HL-60/S4 (cell line): Measurements from ENCODE around the gene RNU6-9.
"Not testable (repeated sequence)": the region's sequence is repeated elsewhere in the genome, so short reads cannot be mapped to it uniquely, and the experiment has no call there.

Experiments used
- in situ Hi-C: fragments of 300-500 bp; cut with MboI; formaldehyde crosslinking; loops from 2 replicates; pipeline ENCODE4 v1.14.3; 2022; ENCODE audit warnings: low sequenced_read_pairs

RNU6-9 gene

GRCh38 chr19:892894-893689, at the start of gene RNU6-9, which contains the start of gene MED16:
Gene RNU6-9 (plus strand): TSS chr19:893484.
Gene MED16 (minus strand): TSS chr19:893187. CDS start chr19:891131, 2,056 bp downstream.
- in situ Hi-C loops = no loop called here

- in situ Hi-C loops = no loop called here
These were observed 49.3 kb upstream of the RNU6-9 start for GRCh38 chr19:843836-844545.

GRCh38 chr19:844546-844971, 48.7 kb upstream of the RNU6-9 start:
- in situ Hi-C loops = no loop called here

- in situ Hi-C loops = no loop called here
These were observed 47.4 kb upstream of the RNU6-9 start for GRCh38 chr19:845707-846521.

GRCh38 chr19:848386-848921, 44.8 kb upstream of the RNU6-9 start:
- in situ Hi-C loops = no loop called here

- in situ Hi-C loops = not testable (repeated sequence)
These were observed 44.1 kb upstream of the RNU6-9 start for GRCh38 chr19:849195-849594.

GRCh38 chr19:850221-850978, 42.9 kb upstream of the RNU6-9 start:
- in situ Hi-C loops = no loop called here

GRCh38 chr19:850979-851335, 42.3 kb upstream of the RNU6-9 start:
- in situ Hi-C loops = no loop called here

- in situ Hi-C loops = no loop called here
These were observed 40.9 kb upstream of the RNU6-9 start, which contains the start of gene ELANE for GRCh38 chr19:852136-853013. Gene ELANE (plus strand): TSS chr19:852303. CDS start chr19:852329, 26 bp downstream.

- in situ Hi-C loops = no loop called here
These were observed 40.2 kb upstream of the RNU6-9 start for GRCh38 chr19:853014-853585.

- in situ Hi-C loops = not testable (repeated sequence)
These were observed 39.6 kb upstream of the RNU6-9 start for GRCh38 chr19:853614-854220.

- in situ Hi-C loops = no loop called here
These were observed 38.7 kb upstream of the RNU6-9 start for GRCh38 chr19:854549-854948.

- in situ Hi-C loops = no loop called here
These were observed 38.1 kb upstream of the RNU6-9 start for GRCh38 chr19:855142-855541.

GRCh38 chr19:855566-856120, 37.6 kb upstream of the RNU6-9 start:
- in situ Hi-C loops = no loop called here

- in situ Hi-C loops = no loop called here
These were observed 35.0 kb upstream of the RNU6-9 start for GRCh38 chr19:858284-858683.

- in situ Hi-C loops = no loop called here
These were observed 34.1 kb upstream of the RNU6-9 start, which contains the start of gene CFD for GRCh38 chr19:858868-859843. Gene CFD (plus strand): TSS chr19:859664. CDS start chr19:859690, 26 bp downstream.
